ENCODE measurements around the gene C4orf17. TPM values are rescaled to one million over a fixed set of nuclear protein-coding genes. Genes with fewer than 3 reads are reported as not detected.
"Not testable (repeated sequence)": the region's sequence is repeated elsewhere in the genome, so short reads cannot be mapped to it uniquely, and the experiment has no call there.

C4orf17 gene
- total RNA-seq, 2 experiments from 2014 or later: not detected

GRCh38 chr4:99529956-99530355, 19.1 kb downstream of the C4orf17 start:
- intact Hi-C loops (cut with micrococcal nuclease): no loop called here
- peaks cover 7% of the 10 kb centered on the region for H3K27me3 Mint-ChIP-seq
- no peaks in the 10 kb centered on the region for H3K36me3 Mint-ChIP-seq (ENCODE audit: low read depth)
- ChIA-PET CTCF (no interaction called here), POLR2A (interaction anchor here (0.7 kb wide), 1 partner anchor 9 kb away, joined by 3 read pairs; no protein-coding TSS in a partner anchor)
- TF ChIP-seq CTCF (IDR thresholded peaks at IDR 0.05): no peak
- H3K4me1 Mint-ChIP-seq (ENCODE audit: low read depth): no peaks in the 10 kb centered on the region
- ATAC-seq: no peak
- no peak overlapping the region for H3K27ac Mint-ChIP-seq
- no peak overlapping the region for H3K4me3 Mint-ChIP-seq
- DNase-seq: no peak
- H3K9me3 Mint-ChIP-seq: no peaks in the 10 kb centered on the region

DNA sequence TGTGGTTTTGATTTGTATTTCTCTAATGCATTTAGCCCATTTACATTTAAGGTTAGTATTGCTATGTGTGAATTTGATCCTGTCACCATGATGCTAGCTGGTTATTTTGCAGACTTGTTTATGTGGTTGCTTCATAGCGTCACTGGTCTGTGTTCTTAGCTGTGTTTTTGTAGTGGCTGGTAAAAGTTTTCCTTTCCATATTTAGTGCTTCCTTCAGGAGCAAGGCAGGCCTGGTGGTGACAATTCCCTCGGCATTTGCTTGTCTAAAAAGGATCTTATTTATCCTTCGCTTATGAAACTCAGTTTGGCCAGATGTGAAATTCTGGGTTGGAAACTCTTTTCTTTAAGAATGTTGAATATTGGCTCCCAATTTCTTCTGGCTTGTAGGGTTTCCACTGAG, 23.9 kb downstream of the C4orf17 start:
- intact Hi-C loops (cut with micrococcal nuclease); H3K4me3 Mint-ChIP-seq; H3K27ac Mint-ChIP-seq; DNase-seq; CTCF ChIA-PET; H3K36me3 Mint-ChIP-seq (ENCODE audit: low read depth); H3K27me3 Mint-ChIP-seq; POLR2A ChIA-PET; H3K9me3 Mint-ChIP-seq; H3K4me1 Mint-ChIP-seq (ENCODE audit: low read depth); ATAC-seq: not testable (repeated sequence)

DNA sequence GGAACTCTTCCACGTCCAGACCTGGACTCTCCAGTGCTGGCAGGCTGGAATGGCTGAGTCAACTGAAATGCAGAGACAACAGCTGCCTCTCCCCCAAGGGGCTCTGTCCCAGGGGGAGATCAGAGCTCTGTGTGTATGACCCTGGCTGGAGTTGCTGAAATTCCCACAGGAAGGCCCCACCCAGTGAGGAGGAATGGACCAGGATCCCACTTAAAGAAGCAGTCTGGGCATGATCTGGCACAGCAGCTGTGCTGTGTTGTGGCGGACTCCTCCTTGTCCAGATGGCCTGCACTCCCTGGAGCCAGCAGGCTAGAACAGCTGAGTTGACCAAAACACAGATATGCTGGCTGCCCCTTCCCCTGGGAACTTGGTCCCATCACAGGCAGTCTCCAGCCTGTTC, 25.4 kb downstream of the C4orf17 start:
- ATAC-seq (no peak), DNase-seq (no peak)
- Mint-ChIP-seq H3K4me3 (no peak overlapping the region), H3K36me3 (ENCODE audit: low read depth) (no peaks in the 10 kb centered on the region), H3K27me3 (peaks cover 7% of the 10 kb centered on the region), H3K9me3 (no peaks in the 10 kb centered on the region), H3K4me1 (ENCODE audit: low read depth) (no peaks in the 10 kb centered on the region), H3K27ac (no peak overlapping the region)
- CTCF ChIA-PET: no interaction called here
- intact Hi-C loops (cut with micrococcal nuclease): no loop called here
- TF ChIP-seq CTCF (IDR thresholded peaks at IDR 0.05): no peak
- POLR2A ChIA-PET: no interaction called here

GRCh38 chr4:99536848-99537247, 26.0 kb downstream of the C4orf17 start:
- DNase-seq (no peak), ATAC-seq (no peak)
- ChIA-PET POLR2A (no interaction called here), CTCF (no interaction called here)
- intact Hi-C loops (cut with micrococcal nuclease): no loop called here
- no peak for TF ChIP-seq CTCF (IDR thresholded peaks at IDR 0.05)
- H3K4me1 Mint-ChIP-seq (ENCODE audit: low read depth): no peaks in the 10 kb centered on the region
- H3K27ac Mint-ChIP-seq: no peak overlapping the region
- H3K27me3 Mint-ChIP-seq: peaks cover 7% of the 10 kb centered on the region
- H3K36me3 Mint-ChIP-seq (ENCODE audit: low read depth): no peaks in the 10 kb centered on the region
- no peak overlapping the region for H3K4me3 Mint-ChIP-seq
- H3K9me3 Mint-ChIP-seq: no peaks in the 10 kb centered on the region

GRCh38 chr4:99537674-99538073, 26.9 kb downstream of the C4orf17 start:
- no peak for TF ChIP-seq CTCF (IDR thresholded peaks at IDR 0.05)
- H3K27ac Mint-ChIP-seq: no peak overlapping the region
- H3K27me3 Mint-ChIP-seq: peaks cover 4% of the 10 kb centered on the region
- ATAC-seq (no peak), DNase-seq (no peak)
- ChIA-PET POLR2A (interaction anchor here (0.9 kb wide), 1 partner anchor 16 kb away, joined by 3 read pairs; no protein-coding TSS in a partner anchor), CTCF (interaction anchor here (1.1 kb wide), 2 partner anchors 8 to 75 kb away, joined by 3 to 4 read pairs; no protein-coding TSS in a partner anchor)
- H3K36me3 Mint-ChIP-seq (ENCODE audit: low read depth): no peaks in the 10 kb centered on the region
- H3K4me1 Mint-ChIP-seq (ENCODE audit: low read depth): no peaks in the 10 kb centered on the region
- intact Hi-C loops (cut with micrococcal nuclease): no loop called here
- H3K9me3 Mint-ChIP-seq: no peaks in the 10 kb centered on the region
- H3K4me3 Mint-ChIP-seq: no peak overlapping the region
